T-helper 22 cell (primary cell): Measurements from ENCODE around the gene BTAF1.

ENCODE experiments used
- DNase-seq: peaks from one replicate; pipeline ENCODE4 v3.0.0-alpha.2; 2020; ENCODE audit warnings: low read depth

BTAF1 gene

DNA sequence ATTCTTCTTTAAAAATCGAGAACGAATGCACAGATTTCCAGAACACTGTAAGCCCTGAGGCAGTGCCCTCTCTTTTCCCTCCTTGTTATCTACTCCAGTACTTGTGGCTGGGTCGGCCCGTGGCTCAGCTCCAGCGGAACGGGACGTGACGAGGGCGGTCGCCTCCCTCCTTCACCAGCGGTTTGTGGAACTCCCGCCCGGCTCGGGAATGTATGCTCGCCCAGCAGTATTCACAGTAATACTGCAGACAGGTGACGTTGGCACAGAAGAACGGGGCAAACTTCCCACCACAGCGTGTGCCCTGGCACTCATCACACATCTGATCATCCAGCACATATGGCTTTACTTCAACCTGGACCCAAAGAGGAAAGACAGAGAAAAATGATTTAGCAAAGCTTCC, 128.5 kb downstream of the BTAF1 start:
- no peak for DNase-seq

DNA sequence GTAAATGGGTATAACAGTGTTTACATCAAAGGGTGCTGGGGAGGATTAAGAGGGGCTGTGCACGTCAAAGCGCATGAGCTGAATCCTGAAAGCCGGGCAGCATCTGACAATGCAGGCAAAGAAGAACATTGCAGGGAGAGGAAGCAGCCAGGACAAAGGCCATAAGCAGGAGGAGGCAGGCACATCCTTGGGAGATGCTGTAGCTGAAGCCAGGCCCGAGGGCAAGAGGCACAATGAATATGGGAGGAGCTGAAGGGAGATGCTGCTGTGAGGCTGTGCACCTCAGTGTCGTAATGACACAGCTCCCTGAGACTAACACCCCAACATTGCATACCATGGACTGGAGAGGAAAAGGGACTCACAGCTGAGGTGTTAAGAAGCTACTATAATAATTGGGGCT, 129.2 kb downstream of the BTAF1 start:
- no peak for DNase-seq

DNA sequence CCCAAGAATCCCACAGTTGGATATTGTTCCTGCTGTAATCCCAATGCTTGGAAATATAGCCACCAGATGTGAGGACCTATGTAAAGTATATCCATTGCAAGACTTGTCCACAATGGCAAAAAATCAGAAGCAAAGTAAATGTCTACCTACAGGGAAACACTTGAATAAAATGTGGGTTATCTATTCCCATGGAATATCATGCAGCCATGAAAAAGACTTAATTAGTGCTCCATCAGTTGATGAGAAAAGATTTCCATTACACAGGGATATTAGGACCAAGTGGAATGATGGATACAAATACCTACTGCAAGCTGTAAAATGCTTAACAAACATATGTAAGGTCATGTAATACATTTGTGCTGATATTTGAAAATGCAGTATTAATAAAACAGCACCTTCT, 131.2 kb downstream of the BTAF1 start:
- DNase-seq, result no peak

DNA sequence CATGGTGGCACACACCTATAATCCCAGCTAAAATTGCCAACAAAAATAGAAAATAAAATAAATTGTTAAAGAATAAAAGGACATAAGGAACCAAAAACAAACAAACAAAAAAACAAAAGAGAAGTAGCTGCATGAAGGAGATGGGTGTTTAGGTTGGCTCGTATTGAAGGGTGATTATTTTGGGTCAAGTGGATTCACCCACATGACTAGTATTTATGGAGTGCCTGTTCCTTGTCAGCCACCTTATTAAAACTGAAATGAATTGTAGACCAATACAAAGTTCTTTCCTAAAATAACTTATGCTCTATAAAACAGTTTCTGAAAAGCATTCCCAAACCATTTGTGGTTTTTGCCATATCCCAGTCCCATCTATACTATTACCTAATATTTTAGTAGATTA, 138.7 kb downstream of the BTAF1 start:
- no peak for DNase-seq

DNA sequence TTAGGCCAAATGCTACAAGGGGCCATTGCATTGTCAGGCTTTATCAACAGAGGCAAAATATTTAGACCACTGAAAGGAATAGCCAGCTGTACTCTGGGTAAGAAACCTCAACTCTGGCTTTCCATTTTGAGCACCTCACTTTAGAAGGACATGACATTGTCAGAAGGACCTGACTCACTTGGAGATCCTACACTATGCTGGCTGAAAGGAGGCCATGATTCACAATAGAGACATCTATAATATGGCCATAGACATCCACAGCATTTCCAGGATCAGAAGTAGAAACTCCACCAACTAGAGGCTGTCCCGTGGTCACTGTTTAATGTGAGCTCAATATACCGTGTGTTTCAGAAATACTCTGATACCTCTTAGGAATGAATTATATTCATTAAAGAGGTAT, 140.9 kb downstream of the BTAF1 start:
- DNase-seq, result no peak

DNA sequence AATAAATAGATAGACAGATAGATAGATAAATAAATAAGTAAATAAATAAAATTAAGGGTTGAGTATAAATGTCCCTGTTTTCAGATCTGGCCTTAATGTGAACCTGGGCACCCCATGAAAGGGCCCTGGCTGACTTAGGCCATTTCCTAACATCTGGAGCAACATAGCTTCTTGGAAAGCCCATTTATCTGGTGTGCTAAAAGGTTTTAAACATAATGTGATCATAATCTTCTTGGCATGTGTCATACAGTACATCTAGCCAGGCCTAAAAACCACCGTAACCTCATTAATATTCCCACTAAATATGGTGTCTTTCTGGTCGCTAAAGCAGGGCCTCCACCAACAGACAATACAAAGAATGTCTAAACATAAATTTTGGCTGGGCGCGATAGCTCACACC, 142.8 kb downstream of the BTAF1 start:
- DNase-seq, result no peak

DNA sequence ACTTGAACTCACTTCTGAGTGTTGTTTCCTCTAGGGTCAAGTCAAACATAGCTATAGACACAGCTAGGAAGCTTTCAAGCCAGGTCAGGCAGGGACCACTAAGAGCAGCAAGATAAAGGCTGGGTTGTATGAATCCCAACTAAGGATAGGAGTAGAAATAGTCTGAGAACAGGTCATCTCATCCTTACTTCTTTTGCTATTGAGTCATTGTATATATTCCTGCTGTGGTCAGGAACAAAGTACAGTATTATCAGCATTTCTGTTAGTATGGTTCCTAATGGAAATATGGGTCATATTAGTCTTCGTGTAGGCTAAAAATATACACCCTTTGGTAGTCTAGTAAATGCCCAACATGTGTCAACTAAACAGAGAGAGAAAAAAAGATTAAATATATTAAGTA, 145.3 kb downstream of the BTAF1 start:
- no peak for DNase-seq

DNA sequence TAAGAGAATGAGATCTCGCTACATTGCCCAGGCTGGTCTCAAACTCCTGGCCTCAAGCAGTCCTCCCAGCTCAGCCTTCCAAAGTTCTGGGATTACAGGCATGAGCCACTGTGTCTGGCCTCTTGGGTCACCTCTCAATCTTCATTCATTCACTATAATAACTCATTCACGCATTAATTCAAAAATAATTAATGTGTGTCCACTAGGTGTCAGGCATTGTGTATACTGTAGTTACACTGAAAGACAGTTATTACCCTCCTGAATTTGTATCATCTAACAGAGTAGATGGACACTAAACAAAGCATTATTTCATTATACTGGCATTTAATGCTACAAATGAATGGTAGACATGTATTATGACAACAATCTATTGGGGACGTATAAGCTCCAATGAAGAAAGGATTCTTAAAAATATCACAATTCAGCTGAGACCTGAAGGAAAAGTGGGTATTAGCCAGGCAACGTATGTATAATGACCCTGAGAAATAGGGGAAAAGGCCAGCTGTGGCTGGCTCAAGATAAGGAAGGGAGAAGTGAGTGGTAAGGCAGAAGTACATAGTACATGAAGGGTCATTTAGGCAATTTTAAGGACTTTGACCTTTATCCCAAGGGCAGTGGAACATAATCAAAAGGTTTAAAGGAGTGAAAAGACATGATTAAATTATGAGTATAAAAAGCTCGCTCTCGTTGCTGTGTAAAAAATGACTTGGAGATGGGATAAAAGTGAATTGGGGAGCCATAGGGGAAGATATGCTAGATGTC, 150.7 kb downstream of the BTAF1 start:
- no peak for DNase-seq

DNA sequence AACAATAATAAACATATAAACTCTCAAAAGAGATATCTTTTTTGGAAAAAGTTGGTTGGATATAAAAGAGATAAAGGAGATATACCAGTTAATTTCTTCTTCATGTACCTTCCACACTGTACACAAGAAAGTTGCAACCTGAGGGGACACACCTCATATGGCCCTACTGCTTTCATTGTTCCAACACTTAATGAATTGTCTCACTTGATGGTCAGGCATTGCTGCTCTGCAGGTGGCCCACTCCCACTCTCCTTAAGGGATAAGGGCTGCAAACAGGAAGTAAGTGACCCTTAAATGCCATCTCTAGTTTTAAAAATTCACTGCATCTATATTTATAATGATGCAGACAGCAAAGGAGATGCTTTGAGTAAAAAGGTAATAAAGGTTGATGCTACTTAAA, 152.3 kb downstream of the BTAF1 start:
- no peak for DNase-seq

DNA sequence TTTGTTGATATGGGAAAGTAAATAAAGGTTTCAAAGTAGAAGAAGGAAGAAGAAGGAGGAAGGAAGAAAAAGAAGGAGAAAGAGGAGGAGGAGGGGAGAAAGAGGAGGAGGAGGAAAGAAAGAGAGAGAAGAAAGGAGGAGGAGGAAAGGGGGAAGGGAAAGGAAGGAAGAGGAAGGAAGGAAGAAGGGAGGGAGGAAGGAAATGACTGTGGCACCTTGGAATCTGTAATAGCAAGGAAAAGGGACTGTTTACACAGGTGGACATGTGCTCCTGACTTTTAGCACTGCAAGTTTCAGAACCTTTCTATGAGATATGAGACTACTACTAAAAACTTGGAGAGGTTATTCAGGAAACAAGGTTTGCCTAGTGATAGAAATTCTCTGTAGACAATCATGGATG, 153.2 kb downstream of the BTAF1 start:
- DNase-seq, result no peak

DNA sequence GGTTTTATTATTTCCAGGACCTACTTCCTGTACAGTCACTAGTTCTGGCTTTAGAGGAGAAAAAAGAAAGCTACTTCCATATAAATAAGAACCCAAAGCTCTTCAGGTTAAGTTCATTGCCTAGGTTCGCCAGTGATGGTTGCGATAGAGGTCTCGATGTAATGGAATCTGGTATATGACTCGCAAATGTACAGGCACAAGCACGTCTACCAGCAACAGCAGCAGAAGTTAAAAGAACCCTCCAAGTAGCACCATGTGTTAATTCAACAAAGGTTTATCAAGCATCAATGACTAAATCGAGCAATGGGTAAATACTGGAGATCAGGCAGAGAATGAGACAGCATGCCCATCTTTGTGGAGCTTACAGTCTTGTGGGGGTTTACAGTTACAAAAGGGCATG, 155.4 kb downstream of the BTAF1 start:
- no peak for DNase-seq
